ENCODE measurements around the gene IL24. TPM values are rescaled to one million over a fixed set of nuclear protein-coding genes. Genes with fewer than 3 reads are reported as not detected.
"Not testable (repeated sequence)": the region's sequence is repeated elsewhere in the genome, so short reads cannot be mapped to it uniquely, and the experiment has no call there.

IL24 gene, protein sequence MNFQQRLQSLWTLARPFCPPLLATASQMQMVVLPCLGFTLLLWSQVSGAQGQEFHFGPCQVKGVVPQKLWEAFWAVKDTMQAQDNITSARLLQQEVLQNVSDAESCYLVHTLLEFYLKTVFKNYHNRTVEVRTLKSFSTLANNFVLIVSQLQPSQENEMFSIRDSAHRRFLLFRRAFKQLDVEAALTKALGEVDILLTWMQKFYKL
- not detected for total RNA-seq

DNA sequence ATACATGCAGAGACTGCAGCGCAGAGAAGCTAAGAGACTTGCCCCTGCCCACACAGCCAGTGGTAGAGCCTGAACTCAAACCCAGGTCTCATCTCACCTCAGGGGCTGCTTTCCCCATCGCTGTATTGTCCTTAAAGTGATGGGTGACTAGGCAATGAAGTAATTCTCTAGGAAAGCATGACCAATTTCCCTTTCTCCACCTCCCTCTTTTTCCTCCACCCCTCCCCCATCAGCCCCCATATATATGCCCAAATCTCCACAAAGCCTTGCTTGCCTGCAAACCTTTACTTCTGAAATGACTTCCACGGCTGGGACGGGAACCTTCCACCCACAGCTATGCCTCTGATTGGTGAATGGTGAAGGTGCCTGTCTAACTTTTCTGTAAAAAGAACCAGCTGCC lies at the start of gene IL24:
TSS of gene IL24 (plus strand) at position 269 of the 400 bp plus-strand sequence. CDS start 390 bp downstream, outside the sequence.
- 62 to 69% methylated on average over 4 of the region's 4 CpGs for WGBS, 2 donors
- Histone ChIP-seq H3K36me3 (no peaks in the 10 kb centered on the region), H3K4me1 (no peaks in the 10 kb centered on the region), H3K27me3 (no peaks in the 10 kb centered on the region), H3K4me3 (no peak within 1 kb of the TSS), H3K9me3 (no peaks in the 10 kb centered on the region), H3K27ac (no peak within 1 kb of the TSS)
- no peak for TF ChIP-seq POLR2A (IDR thresholded peaks at IDR 0.05)
- TF ChIP-seq EP300 (IDR thresholded peaks at IDR 0.05), result no peak
- TF ChIP-seq, protein P1, sequence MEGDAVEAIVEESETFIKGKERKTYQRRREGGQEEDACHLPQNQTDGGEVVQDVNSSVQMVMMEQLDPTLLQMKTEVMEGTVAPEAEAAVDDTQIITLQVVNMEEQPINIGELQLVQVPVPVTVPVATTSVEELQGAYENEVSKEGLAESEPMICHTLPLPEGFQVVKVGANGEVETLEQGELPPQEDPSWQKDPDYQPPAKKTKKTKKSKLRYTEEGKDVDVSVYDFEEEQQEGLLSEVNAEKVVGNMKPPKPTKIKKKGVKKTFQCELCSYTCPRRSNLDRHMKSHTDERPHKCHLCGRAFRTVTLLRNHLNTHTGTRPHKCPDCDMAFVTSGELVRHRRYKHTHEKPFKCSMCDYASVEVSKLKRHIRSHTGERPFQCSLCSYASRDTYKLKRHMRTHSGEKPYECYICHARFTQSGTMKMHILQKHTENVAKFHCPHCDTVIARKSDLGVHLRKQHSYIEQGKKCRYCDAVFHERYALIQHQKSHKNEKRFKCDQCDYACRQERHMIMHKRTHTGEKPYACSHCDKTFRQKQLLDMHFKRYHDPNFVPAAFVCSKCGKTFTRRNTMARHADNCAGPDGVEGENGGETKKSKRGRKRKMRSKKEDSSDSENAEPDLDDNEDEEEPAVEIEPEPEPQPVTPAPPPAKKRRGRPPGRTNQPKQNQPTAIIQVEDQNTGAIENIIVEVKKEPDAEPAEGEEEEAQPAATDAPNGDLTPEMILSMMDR (IDR thresholded peaks at IDR 0.05), result no peak
- no peak for DNase-seq (ENCODE audit: low spot score in 2 of 2)

GRCh38 chr1:206847946-206848345 lies 49.3 kb upstream of the IL24 start:
- Histone ChIP-seq H3K4me1 (no peaks in the 10 kb centered on the region), H3K36me3 (no peaks in the 10 kb centered on the region), H3K27ac (no peak overlapping the region), H3K27me3 (no peaks in the 10 kb centered on the region), H3K4me3 (no peak overlapping the region), H3K9me3 (peaks cover 0 to 23% (median 0%) of the 10 kb centered on the region in 4 donors)
- DNase-seq (ENCODE audit: low spot score in 2 of 2), result no peak
- TF ChIP-seq, protein P1 (IDR thresholded peaks at IDR 0.05), result no peak
- no peak for TF ChIP-seq EP300 (IDR thresholded peaks at IDR 0.05)
- TF ChIP-seq POLR2A (IDR thresholded peaks at IDR 0.05), result no peak
- 61 to 73% methylated on average over 1 of the region's 1 CpG for WGBS, 2 donors

DNA sequence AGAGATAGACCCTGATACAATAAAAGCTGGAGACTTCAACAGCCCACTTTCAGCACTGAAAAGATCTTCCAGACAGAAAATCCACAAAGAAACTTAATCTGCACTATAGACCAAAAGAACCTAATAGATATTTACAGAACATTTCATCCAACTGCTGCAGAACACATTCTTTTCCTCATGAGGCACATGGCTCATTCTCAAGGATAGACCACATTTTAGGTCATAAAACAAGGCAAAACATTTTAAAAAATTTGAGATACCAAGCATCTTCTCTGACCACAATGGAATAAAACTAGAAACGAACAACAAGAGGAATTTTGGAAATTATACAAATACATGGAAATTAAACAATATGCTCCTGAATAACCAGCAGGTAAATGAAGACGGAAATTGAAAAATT lies 46.8 kb upstream of the IL24 start:
- no peaks in the 10 kb centered on the region for H3K27me3 ChIP-seq
- 84 to 86% methylated on average over 2 of the region's 2 CpGs for WGBS, 2 donors
- H3K36me3 ChIP-seq, result no peaks in the 10 kb centered on the region
- no peaks in the 10 kb centered on the region for H3K4me1 ChIP-seq
- peaks cover 0 to 23% (median 0%) of the 10 kb centered on the region in 4 donors for H3K9me3 ChIP-seq
- H3K4me3 ChIP-seq, result no peak overlapping the region
- TF ChIP-seq, protein P1 (IDR thresholded peaks at IDR 0.05), result no peak
- TF ChIP-seq POLR2A (IDR thresholded peaks at IDR 0.05) (no peak), EP300 (IDR thresholded peaks at IDR 0.05) (no peak)
- no peak overlapping the region for H3K27ac ChIP-seq
- DNase-seq (ENCODE audit: low spot score in 2 of 2), result no peak

DNA sequence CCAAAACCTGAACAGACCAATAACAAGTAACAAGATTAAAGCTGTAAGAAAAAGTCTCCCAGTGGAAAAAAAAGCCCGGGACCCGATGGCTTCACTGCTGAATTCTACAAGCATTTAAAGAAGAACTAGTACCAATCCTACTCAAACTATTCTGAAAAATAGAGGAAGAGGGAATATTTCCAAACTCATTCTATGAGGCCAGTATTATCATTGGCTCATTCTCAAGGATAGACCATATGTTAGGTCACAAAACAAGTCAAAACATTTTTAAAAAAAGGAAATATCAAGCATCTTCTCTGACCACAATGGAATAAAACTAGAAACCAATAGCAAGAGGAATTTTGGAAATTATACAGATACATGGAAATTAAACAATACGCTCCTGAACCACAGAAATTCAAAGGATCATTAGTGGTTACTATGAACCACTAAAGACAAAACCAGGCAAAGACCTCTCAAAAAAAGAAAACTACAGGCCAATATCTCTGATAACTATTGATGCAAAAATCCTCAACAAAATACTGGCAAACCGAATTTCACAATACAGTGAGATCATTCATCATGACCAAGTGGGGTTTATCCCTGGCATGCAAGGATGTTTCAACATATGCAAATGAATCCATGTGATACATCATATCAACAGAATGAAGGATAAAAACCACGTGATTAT lies 45.8 kb upstream of the IL24 start:
- 54 to 69% methylated on average over 5 of the region's 5 CpGs for WGBS, 2 donors
- Histone ChIP-seq H3K36me3 (no peaks in the 10 kb centered on the region), H3K27ac (no peak overlapping the region), H3K9me3 (peaks cover 0 to 23% (median 0%) of the 10 kb centered on the region in 4 donors), H3K4me1 (no peaks in the 10 kb centered on the region), H3K27me3 (no peaks in the 10 kb centered on the region), H3K4me3 (no peak overlapping the region)
- DNase-seq (ENCODE audit: low spot score in 2 of 2), result no peak
- no peak for TF ChIP-seq POLR2A (IDR thresholded peaks at IDR 0.05)

GRCh38 chr1:206852662-206853061 lies 44.6 kb upstream of the IL24 start:
- not testable (repeated sequence) for H3K36me3 ChIP-seq; H3K4me3 ChIP-seq; H3K27me3 ChIP-seq; H3K4me1 ChIP-seq; DNase-seq (ENCODE audit: low spot score in 2 of 2); H3K27ac ChIP-seq
- 94 to 97% methylated on average over 2 of the region's 2 CpGs for WGBS, 2 donors
- peaks cover 0 to 21% (median 0%) of the 10 kb centered on the region in 4 donors for H3K9me3 ChIP-seq

GRCh38 chr1:206853696-206854095 lies 43.5 kb upstream of the IL24 start:
- H3K36me3 ChIP-seq; H3K4me3 ChIP-seq; DNase-seq (ENCODE audit: low spot score in 2 of 2); H3K4me1 ChIP-seq; H3K27ac ChIP-seq; H3K27me3 ChIP-seq: not testable (repeated sequence)
- H3K9me3 ChIP-seq, result peaks cover 0 to 16% (median 0%) of the 10 kb centered on the region in 4 donors
